Peyer's patch (tissue), 4 donors: ENCODE data around the gene ITGA8.

ENCODE experiments used
- POLR2A ChIP-seq, 2 donors: fragments of 450-650 bp; IDR thresholded peaks; one replicate each; pipeline ENCODE4 v1.5.1; 2017; ENCODE audit warnings: antibody characterized with exemption in 2 of 2, mild to moderate bottlenecking in 2 of 2, moderate library complexity in 2 of 2
- TF ChIP-seq, protein P1 (sequence below), 6 experiments: fragments of 450-650 bp in 4 of 6; fragments of 200-600 bp in 2 of 6; sonication (generic) in 1 of 6; IDR thresholded peaks; one replicate each; pipeline ENCODE4 v1.5.1; 2017 to 2019; ENCODE audit warnings: antibody characterized with exemption in 6 of 6, mild to moderate bottlenecking in 3 of 6, moderate library complexity in 1 of 6

DNA sequence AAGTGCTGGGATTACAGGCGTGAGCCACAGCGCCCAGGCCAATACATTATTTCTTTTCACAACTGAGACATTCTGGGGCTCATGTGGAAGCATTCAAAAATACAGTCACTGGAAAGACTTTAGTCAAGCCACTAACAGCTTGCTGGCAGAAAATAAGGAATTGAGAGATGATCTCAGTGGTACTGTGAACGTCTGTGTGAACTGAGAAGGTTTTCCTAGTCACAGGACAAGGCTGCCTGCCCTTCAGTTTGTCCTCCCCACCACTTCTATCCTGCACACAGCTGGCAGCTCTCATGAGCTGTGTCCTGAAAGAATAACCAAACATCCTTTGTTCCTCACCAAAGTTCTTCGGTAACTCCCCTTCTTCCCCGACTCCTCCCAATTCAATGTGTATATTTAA lies 31.3 kb upstream of the ITGA8 start:
- TF ChIP-seq, protein P1, sequence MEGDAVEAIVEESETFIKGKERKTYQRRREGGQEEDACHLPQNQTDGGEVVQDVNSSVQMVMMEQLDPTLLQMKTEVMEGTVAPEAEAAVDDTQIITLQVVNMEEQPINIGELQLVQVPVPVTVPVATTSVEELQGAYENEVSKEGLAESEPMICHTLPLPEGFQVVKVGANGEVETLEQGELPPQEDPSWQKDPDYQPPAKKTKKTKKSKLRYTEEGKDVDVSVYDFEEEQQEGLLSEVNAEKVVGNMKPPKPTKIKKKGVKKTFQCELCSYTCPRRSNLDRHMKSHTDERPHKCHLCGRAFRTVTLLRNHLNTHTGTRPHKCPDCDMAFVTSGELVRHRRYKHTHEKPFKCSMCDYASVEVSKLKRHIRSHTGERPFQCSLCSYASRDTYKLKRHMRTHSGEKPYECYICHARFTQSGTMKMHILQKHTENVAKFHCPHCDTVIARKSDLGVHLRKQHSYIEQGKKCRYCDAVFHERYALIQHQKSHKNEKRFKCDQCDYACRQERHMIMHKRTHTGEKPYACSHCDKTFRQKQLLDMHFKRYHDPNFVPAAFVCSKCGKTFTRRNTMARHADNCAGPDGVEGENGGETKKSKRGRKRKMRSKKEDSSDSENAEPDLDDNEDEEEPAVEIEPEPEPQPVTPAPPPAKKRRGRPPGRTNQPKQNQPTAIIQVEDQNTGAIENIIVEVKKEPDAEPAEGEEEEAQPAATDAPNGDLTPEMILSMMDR (IDR thresholded peaks at IDR 0.05): no peak
- no peak for TF ChIP-seq POLR2A (IDR thresholded peaks at IDR 0.05)
